Measurements from ENCODE around the gene CALHM5.

Gene CALHM5

GRCh38 chr6:116512111-116512559 is 696 bp downstream of the CALHM5 start:
- FAIRE-seq: no peak

DNA sequence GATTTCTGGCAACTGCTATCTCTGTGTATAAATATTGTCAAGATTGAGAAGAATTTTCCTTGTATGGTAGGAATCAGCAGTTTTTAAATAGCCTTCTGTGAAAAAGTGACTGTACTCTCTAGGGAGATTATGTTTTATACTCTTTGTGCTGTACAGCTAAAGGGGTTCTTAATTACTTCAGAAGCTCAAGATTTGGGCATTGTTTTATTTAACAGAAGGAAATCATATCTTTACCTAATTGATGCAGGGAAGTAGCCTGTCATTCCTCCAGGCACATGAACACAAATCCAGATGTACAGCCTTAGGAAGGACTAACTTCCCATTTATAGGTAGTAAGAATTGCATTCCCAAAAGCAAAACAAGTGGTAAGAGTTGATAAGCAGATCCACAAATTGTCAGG is 1.3 kb downstream of the CALHM5 start:
- FAIRE-seq: no peak

GRCh38 chr6:116513224-116513875 is 1.9 kb downstream of the CALHM5 start:
- FAIRE-seq: no peak

GRCh38 chr6:116514111-116514510 is 2.7 kb downstream of the CALHM5 start:
- FAIRE-seq: no peak

- FAIRE-seq: no peak
Measured at GRCh38 chr6:116515141-116515540, 3.7 kb downstream of the CALHM5 start.

GRCh38 chr6:116518621-116519368 is 7.4 kb downstream of the CALHM5 start:
- no peak for FAIRE-seq

DNA sequence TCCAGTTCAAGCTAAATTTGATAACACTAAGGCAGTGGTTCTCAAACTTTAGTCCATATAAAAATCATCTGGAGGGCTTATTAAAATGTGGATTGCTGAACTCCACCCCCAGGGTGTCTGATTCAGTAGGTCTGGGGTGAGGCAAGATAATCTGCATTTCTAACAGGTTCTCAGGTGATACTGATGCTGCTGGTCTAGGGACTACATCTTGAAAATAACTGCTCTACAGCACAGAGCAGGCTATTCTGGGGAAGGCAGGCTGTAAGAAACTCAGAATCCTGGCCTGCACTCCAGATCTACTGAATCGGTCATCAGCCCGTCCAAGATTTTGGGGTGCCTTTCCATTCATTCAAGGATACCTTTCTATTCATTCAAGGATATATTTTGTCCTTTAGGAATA is 11.5 kb downstream of the CALHM5 start:
- FAIRE-seq: no peak

GRCh38 chr6:116524236-116524635 is 12.8 kb downstream of the CALHM5 start:
- FAIRE-seq: no peak

DNA sequence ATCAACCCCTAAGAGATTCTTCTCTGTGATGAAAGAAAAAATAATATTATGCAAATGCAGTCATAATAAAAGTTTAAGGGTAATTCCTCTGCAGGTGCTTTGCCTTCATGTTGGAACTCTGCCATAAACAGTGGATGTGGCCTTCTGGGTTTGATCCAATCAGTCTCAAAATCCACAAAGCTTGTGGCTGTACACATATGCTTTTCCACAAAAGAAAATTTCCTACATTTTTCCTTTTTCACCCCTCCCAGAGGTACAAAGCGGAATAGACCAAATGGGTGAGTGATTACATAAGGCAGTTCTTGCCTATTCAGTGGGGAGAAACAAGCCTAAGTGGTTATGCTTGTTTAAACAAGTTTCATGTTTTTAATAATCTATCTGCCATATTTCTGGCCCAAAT is 16.7 kb downstream of the CALHM5 start:
- FAIRE-seq: no peak

- FAIRE-seq: no peak
Measured at GRCh38 chr6:116528780-116529179, 17.3 kb downstream of the CALHM5 start.

DNA sequence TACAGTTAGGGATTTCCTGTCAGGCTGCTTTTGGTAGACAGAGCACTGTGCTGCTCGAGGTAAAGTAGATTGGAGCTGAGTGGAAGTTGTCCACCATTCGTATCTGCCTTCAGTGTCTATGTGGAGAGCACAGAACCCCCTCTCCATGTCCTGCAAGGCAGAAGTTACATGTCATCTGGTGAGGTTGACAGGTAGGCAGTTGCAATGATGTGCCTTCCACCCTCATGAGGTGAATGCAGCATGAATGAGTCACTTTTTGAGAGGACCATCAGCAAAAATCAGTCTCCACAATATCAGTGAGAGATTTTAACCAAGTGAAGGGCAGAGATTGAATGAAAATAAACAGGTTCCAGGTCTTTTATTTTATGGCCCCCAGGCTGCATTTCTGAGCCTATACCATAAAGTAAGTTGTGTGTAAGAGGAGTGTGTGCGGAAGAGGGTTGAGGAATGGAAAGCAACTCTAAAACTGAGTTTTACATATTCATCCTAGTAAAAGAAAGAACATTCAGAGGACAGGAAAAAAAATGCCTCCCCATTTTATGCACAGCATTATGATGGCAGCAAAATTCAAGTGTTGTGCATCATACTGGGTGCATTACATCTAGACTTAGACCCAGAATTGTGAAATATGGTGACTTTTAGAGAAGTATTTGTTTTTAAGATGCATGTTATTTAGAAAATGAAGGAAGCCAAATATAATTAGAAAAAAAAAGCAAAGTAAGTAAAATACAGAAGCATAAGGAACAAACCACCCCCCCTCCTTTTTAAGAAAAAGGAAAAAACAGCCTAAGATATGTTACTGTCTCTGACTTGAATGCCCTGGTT is 18.2 kb downstream of the CALHM5 start:
- FAIRE-seq: no peak

GRCh38 chr6:116530436-116530835 is 19.0 kb downstream of the CALHM5 start:
- FAIRE-seq: no peak

DNA sequence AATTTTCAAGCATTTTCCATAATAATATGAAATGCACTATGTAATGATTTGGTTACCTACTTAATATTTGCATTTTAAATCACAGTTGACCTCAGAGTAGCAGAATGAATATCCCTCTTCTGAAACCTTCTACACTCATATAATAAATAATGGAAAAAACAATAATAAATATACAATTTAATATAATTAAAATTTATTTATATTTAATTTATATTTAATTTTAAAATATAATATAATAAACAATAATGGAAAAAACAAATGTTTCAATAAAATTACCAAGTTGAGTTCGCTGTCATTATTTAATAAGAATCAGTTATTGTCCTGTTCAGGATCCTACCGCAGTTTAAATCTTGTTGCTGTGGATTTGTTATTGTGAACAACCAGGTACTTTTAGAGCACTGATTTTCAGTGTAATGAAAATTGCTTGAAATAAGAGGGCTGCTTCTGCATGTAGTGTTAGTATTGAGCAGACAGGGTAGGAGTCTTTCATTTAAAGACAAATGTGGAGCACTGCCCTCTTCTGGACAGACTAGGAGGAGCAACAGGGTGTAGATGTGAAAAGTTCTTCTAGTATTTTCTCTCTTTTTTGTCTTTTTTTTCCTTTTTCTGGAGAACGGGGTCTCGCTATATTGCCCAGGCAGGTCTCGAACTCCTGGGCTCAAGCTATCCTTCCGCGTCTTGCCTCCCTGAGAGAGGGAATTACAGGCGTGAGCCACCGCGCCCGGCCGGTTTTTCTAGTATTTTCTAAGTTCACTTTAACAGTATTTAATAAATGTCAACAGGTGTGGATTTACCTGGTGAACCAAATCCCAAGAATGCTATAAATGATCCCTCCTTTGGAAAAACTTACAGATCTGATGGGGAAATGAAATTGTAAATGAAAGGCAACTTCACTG is 20.5 kb downstream of the CALHM5 start:
- peak; percentile 91 for FAIRE-seq

GRCh38 chr6:116533233-116533957 is 22.0 kb downstream of the CALHM5 start:
- no peak for FAIRE-seq

- FAIRE-seq: no peak
Measured at GRCh38 chr6:116535109-116535508, 23.7 kb downstream of the CALHM5 start.

- peak; percentile 73 for FAIRE-seq
Measured at GRCh38 chr6:116536216-116536621, 24.8 kb downstream of the CALHM5 start.

GRCh38 chr6:116542426-116542825 is 31.0 kb downstream of the CALHM5 start:
- FAIRE-seq: no peak

DNA sequence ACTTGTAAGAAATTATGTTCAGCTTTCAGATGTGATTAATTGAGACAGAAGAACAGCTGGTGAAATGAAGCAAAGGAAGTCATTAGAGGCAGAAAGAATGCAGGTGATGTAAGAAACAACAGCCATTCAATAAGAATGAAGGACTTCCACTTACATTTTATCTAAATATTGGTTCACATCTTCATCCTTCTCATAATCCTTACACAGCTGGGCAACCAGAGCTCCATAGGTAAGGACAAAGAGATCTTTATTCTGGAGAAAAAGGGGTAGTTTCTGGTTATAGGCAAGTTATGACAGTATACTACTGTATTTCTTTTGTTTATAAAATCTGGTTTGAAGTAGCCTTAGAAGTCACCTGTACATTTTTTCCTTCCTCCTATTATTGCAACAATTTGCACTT is 31.7 kb downstream of the CALHM5 start:
- FAIRE-seq: no peak

DNA sequence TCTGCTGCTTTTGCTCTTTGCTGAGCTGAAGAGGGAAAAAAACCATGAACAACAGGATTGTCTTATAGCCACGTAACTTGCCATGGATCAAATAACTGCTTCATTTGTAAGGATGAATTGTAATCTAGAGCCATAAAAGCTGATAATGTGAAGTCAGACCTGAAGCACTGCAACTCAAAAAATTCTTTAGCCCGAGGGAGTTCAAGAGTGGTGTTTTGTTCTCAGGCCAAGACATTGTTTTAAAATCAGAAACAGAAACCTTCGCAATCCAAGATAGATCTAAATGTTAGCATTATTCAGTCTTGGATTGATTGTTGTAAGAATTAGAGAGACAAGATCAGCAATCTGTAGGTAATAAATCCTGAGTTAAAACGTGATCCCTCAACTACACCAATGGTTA is 34.2 kb downstream of the CALHM5 start, which contains the start of gene TRAPPC3L:
Gene TRAPPC3L (minus strand): TSS at position 34 of the 400 bp plus-strand sequence. CDS start 170 bp downstream, outside the sequence.
- no peak for FAIRE-seq

GRCh38 chr6:116547358-116547757 is 35.9 kb downstream of the CALHM5 start:
- FAIRE-seq: no peak

DNA sequence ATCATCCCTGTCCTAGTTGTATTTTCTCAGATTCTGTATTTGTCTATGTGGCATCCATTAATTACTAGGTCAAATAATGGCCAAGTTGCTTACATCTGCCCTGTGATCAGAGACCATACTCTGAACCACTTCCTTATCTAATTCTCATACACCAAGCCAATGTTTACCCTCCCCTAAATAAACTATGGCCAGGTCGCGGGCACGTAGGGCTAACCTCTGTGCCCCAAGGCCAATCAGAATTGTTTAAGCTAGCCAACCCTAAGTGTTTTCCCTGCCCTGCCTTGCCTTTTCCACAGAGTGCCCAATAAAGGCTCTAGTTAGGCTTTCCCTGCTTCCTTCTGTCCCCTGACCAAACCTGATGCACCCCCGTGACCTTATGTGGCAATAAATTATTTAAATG is 39.4 kb downstream of the CALHM5 start:
- FAIRE-seq: no peak

DNA sequence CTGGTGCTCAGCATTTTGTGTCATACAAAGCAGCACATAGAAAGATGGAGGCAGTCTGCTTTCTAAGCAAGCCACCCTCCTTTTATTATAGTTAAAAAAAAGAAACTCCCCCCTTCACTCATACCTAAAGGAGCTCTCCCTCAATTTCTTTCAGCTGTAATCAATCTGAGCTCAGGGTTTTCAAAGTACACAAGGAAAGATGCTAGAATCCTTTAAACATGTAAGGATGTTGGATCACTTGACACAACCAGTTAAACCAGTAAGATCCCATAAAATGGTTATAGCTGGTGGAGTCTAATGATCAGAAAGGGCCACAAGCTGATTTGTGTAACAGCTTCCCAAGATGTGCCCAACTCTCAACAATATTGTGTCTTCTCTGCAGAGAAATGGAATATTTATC is 42.0 kb downstream of the CALHM5 start, which contains the start of gene CALHM4:
Gene CALHM4 (plus strand): TSS at position 301 of the 400 bp plus-strand sequence. CDS start 43 bp downstream, at position 344.
- FAIRE-seq: no peak

All from colon (tissue), 2 donors.